HEK293 (cell line): ENCODE results near the gene SORL1-AS1.

Experiments used
- CTCF ChIA-PET: fragments of 350-600 bp; formaldehyde crosslinking; extraction: SDS; loops from one replicate; lab custom pipeline; 2021; ENCODE audit warnings: antibody characterized with exemption; lab: Yijun Ruan, JAX
- POLR2A ChIA-PET: fragments of 300-600 bp; formaldehyde crosslinking; extraction: SDS; loops from one replicate; lab custom pipeline; 2020; ENCODE audit warnings: antibody characterized with exemption, inconsistent platforms; lab: Yijun Ruan, JAX
- H3K27ac ChIP-seq: fragments of 200-500 bp; sonication (Bioruptor generic); 2 replicates; pipeline ENCODE4 v1.5.1; 2014; ENCODE audit warnings: low read depth, low read length, control low read depth, inconsistent platforms; ENCODE audit errors: extremely low read depth
- H3K36me3 ChIP-seq, 2 experiments: fragments of 200-500 bp in 1 of 2; sonication (Bioruptor generic) in 1 of 2; 1 replicate in 1 of 2; 2 replicates in 1 of 2; pipeline ENCODE4 v1.5.1; 2014 to 2017; ENCODE audit warnings: inconsistent platforms in 2 of 2, low read length in 2 of 2; ENCODE audit not compliant: control insufficient read depth in 2 of 2, insufficient read depth in 1 of 2
- H3K4me1 ChIP-seq: fragments of 200-500 bp; sonication (Bioruptor generic); 2 replicates; pipeline ENCODE4 v1.5.1; 2014; ENCODE audit warnings: mild to moderate bottlenecking, low read length, inconsistent platforms; ENCODE audit not compliant: control insufficient read depth, insufficient read depth
- H3K4me3 ChIP-seq: 2 replicates; pipeline ENCODE4 v1.5.1; 2011; ENCODE audit warnings: low read depth, mild to moderate bottlenecking, control low read depth, low read length, moderate library complexity
- H3K9me3 ChIP-seq: fragments of 200-500 bp; sonication (Bioruptor generic); 2 replicates; pipeline ENCODE4 v1.5.1; 2014; ENCODE audit warnings: low read depth, low read length, inconsistent platforms; ENCODE audit not compliant: control insufficient read depth, insufficient read depth
- GLI4 ChIP-seq: fragments of 450-650 bp; formaldehyde crosslinking; IDR thresholded peaks from 2 replicates; pipeline ENCODE4 v1.5.1; 2016; ENCODE audit warnings: missing biosample characterization, missing genetic modification characterization
- HOXA7 ChIP-seq: sonication (generic); formaldehyde crosslinking; IDR thresholded peaks from 2 replicates; pipeline ENCODE4 v1.8.1; 2022; ENCODE audit warnings: missing genetic modification reagents, borderline replicate concordance
- KLF16 ChIP-seq: fragments of 450-650 bp; formaldehyde crosslinking; IDR thresholded peaks from 2 replicates; pipeline ENCODE4 v1.5.1; 2017; ENCODE audit warnings: missing biosample characterization, missing genetic modification characterization
- MEIS1 ChIP-seq: sonication (generic); formaldehyde crosslinking; IDR thresholded peaks from 2 replicates; pipeline ENCODE4 v1.8.1; 2022; ENCODE audit warnings: missing genetic modification reagents, mild to moderate bottlenecking, borderline replicate concordance
- SALL2 ChIP-seq: fragments of 450-650 bp; formaldehyde crosslinking; IDR thresholded peaks from 2 replicates; pipeline ENCODE4 v1.5.0; 2017; ENCODE audit warnings: missing biosample characterization, mild to moderate bottlenecking, missing genetic modification characterization, borderline replicate concordance
- SP2 ChIP-seq: fragments of 450-650 bp; formaldehyde crosslinking; IDR thresholded peaks from 2 replicates; pipeline ENCODE4 v1.5.1; 2016; ENCODE audit warnings: missing biosample characterization, missing genetic modification characterization
- SP3 ChIP-seq: fragments of 450-650 bp; formaldehyde crosslinking; IDR thresholded peaks from 2 replicates; pipeline ENCODE4 v1.5.1; 2016; ENCODE audit warnings: missing biosample characterization, missing genetic modification characterization
- YY2 ChIP-seq: fragments of 450-650 bp; formaldehyde crosslinking; IDR thresholded peaks from 2 replicates; pipeline ENCODE4 v1.5.1; 2016; ENCODE audit warnings: missing biosample characterization, missing genetic modification characterization
- ZNF202 ChIP-seq: fragments of 450-650 bp; formaldehyde crosslinking; IDR thresholded peaks from 2 replicates; pipeline ENCODE4 v1.5.1; 2016; ENCODE audit warnings: missing biosample characterization, missing genetic modification characterization, borderline replicate concordance
- ZNF354C ChIP-seq: fragments of 450-650 bp; formaldehyde crosslinking; IDR thresholded peaks from 2 replicates; pipeline ENCODE4 v1.5.1; 2016; ENCODE audit warnings: missing biosample characterization, missing genetic modification characterization, low read depth, borderline replicate concordance
- ZNF394 ChIP-seq: fragments of 450-650 bp; formaldehyde crosslinking; IDR thresholded peaks from 2 replicates; pipeline ENCODE4 v1.5.1; 2016; ENCODE audit warnings: missing biosample characterization, missing genetic modification characterization, mild to moderate bottlenecking, moderate library complexity, borderline replicate concordance
- ZNF423 ChIP-seq: fragments of 450-650 bp; formaldehyde crosslinking; IDR thresholded peaks from 2 replicates; pipeline ENCODE4 v1.5.1; 2016; ENCODE audit warnings: missing biosample characterization, missing genetic modification characterization
- ZNF501 ChIP-seq: fragments of 450-650 bp; formaldehyde crosslinking; IDR thresholded peaks from 2 replicates; pipeline ENCODE4 v1.5.1; 2016; ENCODE audit warnings: missing biosample characterization, missing genetic modification characterization
- ZNF514 ChIP-seq: fragments of 450-650 bp; formaldehyde crosslinking; IDR thresholded peaks from 2 replicates; pipeline ENCODE4 v1.5.1; 2016; ENCODE audit warnings: missing biosample characterization, missing genetic modification characterization
- ZNF529 ChIP-seq: fragments of 450-650 bp; formaldehyde crosslinking; IDR thresholded peaks from 2 replicates; pipeline ENCODE4 v1.5.1; 2017; ENCODE audit warnings: missing genetic modification characterization, missing biosample characterization; ENCODE audit not compliant: insufficient replicate concordance
- ZNF560 ChIP-seq: fragments of 450-650 bp; formaldehyde crosslinking; IDR thresholded peaks from 2 replicates; pipeline ENCODE4 v1.5.1; 2017; ENCODE audit warnings: missing biosample characterization, missing genetic modification characterization, borderline replicate concordance
- ZNF776 ChIP-seq: fragments of 450-650 bp; formaldehyde crosslinking; IDR thresholded peaks from 2 replicates; pipeline ENCODE4 v1.5.0; 2017; ENCODE audit warnings: missing biosample characterization, missing genetic modification characterization, borderline replicate concordance
- ZNF777 ChIP-seq: fragments of 450-650 bp; formaldehyde crosslinking; IDR thresholded peaks from 2 replicates; pipeline ENCODE4 v1.5.1; 2017; ENCODE audit warnings: missing biosample characterization, missing genetic modification characterization, borderline replicate concordance
- TF ChIP-seq, protein P1 (sequence below): fragments of 450-650 bp; formaldehyde crosslinking; IDR thresholded peaks from 2 replicates; pipeline ENCODE4 v1.5.1; 2017; ENCODE audit warnings: missing biosample characterization, mild to moderate bottlenecking, missing genetic modification characterization, moderate library complexity
- TF ChIP-seq, protein P2 (sequence below): fragments of 450-650 bp; formaldehyde crosslinking; IDR thresholded peaks from 2 replicates; pipeline ENCODE4 v1.5.1; 2016; ENCODE audit warnings: missing biosample characterization, missing genetic modification characterization

The SORL1-AS1 gene

DNA sequence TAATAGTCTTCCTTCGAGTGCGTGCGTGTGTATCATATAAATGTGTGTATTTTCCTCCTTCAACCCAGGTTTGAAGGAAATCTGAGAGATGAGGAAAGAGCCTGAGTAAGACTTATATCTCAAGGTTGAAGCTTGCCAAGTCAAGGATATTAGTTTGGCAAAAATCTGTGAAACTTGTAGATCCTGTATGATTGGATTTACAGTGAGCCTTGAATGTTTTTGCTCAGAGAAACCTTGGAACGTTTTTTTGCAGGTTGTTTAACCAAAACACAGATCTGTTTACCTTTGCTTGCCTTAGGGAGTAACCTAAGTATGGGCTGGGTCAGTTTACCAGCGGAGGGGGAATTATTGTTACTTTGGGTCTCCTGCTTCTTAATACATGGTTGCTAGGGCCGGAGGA lies 35.9 kb upstream of the SORL1-AS1 start:
- Histone ChIP-seq H3K4me1 (no peaks in the 10 kb centered on the region), H3K9me3 (no peaks in the 10 kb centered on the region), H3K4me3 (no peak overlapping the region), H3K36me3 (peaks cover 0 to 3% of the 10 kb centered on the region in 2 experiments; a peak in 1 of 3 replicates), H3K27ac (no peak overlapping the region)
- CTCF ChIA-PET: no interaction called here
- POLR2A ChIA-PET: no interaction called here
- TF ChIP-seq ZNF354C (tag by site-specific recombination): no peak
- TF ChIP-seq ZNF202 (tag by site-specific recombination): no peak
- TF ChIP-seq ZNF529 (tag by site-specific recombination): no peak
- TF ChIP-seq ZNF560 (tag by site-specific recombination): no peak
- TF ChIP-seq HOXA7: no peak
- TF ChIP-seq ZNF776: no peak
- TF ChIP-seq ZNF501 (tag by site-specific recombination): no peak
- TF ChIP-seq GLI4: no peak
- TF ChIP-seq KLF16 (tag by site-specific recombination): no peak

DNA sequence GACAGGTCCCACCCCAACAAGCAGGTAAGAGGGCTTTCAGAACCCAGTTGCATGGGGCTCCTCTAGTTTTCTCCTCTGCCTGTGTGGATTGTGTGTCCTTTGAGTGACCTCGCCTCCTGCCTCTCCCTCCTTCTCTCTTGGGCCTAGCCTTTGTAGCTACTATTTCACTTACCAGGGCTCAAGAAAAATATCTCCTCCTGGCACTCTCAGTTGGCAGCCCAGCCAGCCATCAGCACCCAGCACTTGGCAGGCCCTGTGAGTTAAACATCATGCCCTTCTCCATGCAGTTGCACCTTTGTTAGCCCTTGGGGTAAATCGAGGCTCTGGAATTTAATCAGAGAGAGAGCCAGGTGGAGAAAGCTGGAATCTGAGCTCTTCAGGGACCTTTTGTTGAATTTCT lies 35.4 kb upstream of the SORL1-AS1 start:
- no peaks in the 10 kb centered on the region for H3K4me1 ChIP-seq
- ChIA-PET CTCF (no interaction called here), POLR2A (no interaction called here)
- H3K36me3 ChIP-seq: peaks cover 0 to 3% of the 10 kb centered on the region in 2 experiments; a peak in 1 of 3 replicates
- TF ChIP-seq, protein P1, sequence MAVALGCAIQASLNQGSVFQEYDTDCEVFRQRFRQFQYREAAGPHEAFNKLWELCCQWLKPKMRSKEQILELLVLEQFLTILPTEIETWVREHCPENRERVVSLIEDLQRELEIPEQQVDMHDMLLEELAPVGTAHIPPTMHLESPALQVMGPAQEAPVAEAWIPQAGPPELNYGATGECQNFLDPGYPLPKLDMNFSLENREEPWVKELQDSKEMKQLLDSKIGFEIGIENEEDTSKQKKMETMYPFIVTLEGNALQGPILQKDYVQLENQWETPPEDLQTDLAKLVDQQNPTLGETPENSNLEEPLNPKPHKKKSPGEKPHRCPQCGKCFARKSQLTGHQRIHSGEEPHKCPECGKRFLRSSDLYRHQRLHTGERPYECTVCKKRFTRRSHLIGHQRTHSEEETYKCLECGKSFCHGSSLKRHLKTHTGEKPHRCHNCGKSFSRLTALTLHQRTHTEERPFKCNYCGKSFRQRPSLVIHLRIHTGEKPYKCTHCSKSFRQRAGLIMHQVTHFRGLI (tag by site-specific recombination): no peak
- no peak for TF ChIP-seq YY2
- H3K9me3 ChIP-seq: no peaks in the 10 kb centered on the region
- no peak overlapping the region for H3K27ac ChIP-seq
- no peak overlapping the region for H3K4me3 ChIP-seq

DNA sequence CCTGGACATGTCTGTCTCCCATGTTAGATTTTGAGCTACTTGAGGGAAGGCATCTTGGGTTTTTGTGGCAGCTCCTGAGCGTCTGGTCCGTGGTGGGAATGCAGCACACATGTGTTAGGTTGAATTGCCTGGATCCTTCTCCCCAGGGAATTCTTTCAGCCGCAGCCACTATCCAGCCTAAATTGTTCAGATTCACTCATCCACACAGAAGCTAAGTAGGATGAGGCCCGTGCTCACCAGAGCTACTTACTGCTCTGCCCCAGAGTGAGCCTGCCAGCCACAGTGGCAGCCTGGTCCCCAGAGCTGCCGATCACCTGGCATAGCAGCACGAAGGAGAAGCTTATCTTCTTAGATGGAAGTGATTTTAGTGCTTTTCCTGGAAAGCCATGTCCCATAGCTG lies 34.4 kb upstream of the SORL1-AS1 start:
- POLR2A ChIA-PET: no interaction called here
- Histone ChIP-seq H3K4me3 (no peak overlapping the region), H3K4me1 (no peaks in the 10 kb centered on the region), H3K27ac (no peak overlapping the region), H3K9me3 (no peaks in the 10 kb centered on the region), H3K36me3 (peaks cover 0 to 3% of the 10 kb centered on the region in 2 experiments; a peak in 1 of 3 replicates)
- no peak for TF ChIP-seq ZNF514
- TF ChIP-seq ZNF202 (tag by site-specific recombination): no peak
- TF ChIP-seq SP3 (tag by site-specific recombination): no peak
- no peak for TF ChIP-seq ZNF394 (tag by site-specific recombination)
- no peak for TF ChIP-seq SALL2 (tag by site-specific recombination)
- TF ChIP-seq ZNF423 (tag by site-specific recombination): no peak
- TF ChIP-seq, protein P2, sequence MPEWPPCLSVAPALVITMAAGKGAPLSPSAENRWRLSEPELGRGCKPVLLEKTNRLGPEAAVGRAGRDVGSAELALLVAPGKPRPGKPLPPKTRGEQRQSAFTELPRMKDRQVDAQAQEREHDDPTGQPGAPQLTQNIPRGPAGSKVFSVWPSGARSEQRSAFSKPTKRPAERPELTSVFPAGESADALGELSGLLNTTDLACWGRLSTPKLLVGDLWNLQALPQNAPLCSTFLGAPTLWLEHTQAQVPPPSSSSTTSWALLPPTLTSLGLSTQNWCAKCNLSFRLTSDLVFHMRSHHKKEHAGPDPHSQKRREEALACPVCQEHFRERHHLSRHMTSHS (tag by site-specific recombination): no peak
- no peak for TF ChIP-seq MEIS1
- no peak for TF ChIP-seq SP2 (tag by site-specific recombination)
- no peak for TF ChIP-seq ZNF777 (tag by site-specific recombination)
- CTCF ChIA-PET: no interaction called here
